ENCODE data around the gene MIA. TPM values are rescaled to one million over a fixed set of nuclear protein-coding genes. Genes with fewer than 3 reads are reported as not detected.
"Not testable (repeated sequence)": the region's sequence is repeated elsewhere in the genome, so short reads cannot be mapped to it uniquely, and the experiment has no call there.

Gene MIA
- total RNA-seq, 1 donor from 2014 or later = 1.2 TPM

DNA sequence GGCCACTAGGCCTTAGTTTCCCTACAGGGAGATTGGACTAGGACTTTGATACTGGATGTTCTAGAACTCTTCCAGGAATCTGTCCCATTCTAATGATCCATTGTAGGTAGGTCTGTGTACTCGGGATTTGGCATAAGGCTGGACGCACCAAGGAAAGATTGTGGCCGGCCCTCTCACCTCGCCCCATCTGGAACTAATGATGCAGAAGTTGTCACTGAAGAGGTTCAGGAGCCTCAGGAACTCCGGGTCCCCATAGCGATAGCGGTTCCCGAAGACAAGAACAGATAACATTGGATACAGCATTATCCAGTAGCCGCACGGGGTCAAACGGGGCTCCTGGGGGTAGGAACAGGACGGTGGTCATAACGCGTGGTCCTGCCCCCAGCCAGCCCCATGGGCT, 34.8 kb downstream of the MIA start:
- Mint-ChIP-seq H3K4me3 (peak overlapping the region; percentile 94), H3K4me1 (peaks cover 63% of the 10 kb centered on the region), H3K9me3 (no peaks in the 10 kb centered on the region), H3K36me3 (peaks cover 2% of the 10 kb centered on the region), H3K27ac (peak overlapping the region; percentile 64), H3K27me3 (ENCODE audit: low read depth) (no peaks in the 10 kb centered on the region)
- TF ChIP-seq, protein P1, sequence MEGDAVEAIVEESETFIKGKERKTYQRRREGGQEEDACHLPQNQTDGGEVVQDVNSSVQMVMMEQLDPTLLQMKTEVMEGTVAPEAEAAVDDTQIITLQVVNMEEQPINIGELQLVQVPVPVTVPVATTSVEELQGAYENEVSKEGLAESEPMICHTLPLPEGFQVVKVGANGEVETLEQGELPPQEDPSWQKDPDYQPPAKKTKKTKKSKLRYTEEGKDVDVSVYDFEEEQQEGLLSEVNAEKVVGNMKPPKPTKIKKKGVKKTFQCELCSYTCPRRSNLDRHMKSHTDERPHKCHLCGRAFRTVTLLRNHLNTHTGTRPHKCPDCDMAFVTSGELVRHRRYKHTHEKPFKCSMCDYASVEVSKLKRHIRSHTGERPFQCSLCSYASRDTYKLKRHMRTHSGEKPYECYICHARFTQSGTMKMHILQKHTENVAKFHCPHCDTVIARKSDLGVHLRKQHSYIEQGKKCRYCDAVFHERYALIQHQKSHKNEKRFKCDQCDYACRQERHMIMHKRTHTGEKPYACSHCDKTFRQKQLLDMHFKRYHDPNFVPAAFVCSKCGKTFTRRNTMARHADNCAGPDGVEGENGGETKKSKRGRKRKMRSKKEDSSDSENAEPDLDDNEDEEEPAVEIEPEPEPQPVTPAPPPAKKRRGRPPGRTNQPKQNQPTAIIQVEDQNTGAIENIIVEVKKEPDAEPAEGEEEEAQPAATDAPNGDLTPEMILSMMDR (IDR thresholded peaks at IDR 0.05; ENCODE audit: unreplicated experiment) = no peak
- no peak for DNase-seq (ENCODE audit: low spot score in 2 of 2, unreplicated experiment in 2 of 2)

DNA sequence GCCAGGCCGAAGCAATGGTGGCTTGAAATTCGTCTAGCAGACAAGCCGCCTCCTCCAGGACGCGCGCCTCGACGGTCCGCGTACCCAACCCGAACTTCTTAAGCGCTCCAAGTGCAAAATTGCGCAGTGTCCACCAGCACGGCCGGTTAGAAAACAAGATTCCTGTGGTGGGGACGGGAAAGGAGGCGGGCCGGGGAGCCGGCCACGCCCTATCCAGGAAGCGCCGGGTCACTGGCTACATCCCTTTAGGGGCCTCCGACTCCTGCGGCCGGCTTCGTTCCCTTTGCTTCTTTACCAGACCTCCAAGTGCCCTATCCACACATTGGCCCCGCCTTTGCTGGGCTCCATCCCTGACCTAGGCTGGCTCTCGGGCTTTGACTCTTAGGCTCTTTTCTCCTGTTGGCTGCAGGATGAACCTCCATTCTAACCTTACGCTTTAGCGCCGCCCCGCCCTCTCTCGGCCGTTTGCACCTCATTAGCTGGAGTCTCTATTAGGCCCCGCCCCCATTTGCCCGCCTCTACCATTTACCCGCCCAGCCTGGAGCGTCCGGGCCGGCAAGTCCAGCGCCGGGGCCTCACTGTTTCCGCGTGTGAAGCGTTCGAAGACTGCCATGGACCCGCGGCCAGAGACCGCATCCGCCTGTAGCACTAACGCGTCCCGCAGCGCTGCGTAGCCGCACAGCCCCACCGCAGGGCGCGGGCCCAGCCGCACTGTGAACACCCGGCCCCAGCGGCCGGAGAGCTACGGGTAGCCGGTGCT, 35.5 kb downstream of the MIA start:
- DNase-seq (ENCODE audit: low spot score in 2 of 2, unreplicated experiment in 2 of 2) = peak; percentile 58 to 79
- peaks cover 64% of the 10 kb centered on the region for H3K4me1 Mint-ChIP-seq
- not testable (repeated sequence) for H3K9me3 Mint-ChIP-seq

DNA sequence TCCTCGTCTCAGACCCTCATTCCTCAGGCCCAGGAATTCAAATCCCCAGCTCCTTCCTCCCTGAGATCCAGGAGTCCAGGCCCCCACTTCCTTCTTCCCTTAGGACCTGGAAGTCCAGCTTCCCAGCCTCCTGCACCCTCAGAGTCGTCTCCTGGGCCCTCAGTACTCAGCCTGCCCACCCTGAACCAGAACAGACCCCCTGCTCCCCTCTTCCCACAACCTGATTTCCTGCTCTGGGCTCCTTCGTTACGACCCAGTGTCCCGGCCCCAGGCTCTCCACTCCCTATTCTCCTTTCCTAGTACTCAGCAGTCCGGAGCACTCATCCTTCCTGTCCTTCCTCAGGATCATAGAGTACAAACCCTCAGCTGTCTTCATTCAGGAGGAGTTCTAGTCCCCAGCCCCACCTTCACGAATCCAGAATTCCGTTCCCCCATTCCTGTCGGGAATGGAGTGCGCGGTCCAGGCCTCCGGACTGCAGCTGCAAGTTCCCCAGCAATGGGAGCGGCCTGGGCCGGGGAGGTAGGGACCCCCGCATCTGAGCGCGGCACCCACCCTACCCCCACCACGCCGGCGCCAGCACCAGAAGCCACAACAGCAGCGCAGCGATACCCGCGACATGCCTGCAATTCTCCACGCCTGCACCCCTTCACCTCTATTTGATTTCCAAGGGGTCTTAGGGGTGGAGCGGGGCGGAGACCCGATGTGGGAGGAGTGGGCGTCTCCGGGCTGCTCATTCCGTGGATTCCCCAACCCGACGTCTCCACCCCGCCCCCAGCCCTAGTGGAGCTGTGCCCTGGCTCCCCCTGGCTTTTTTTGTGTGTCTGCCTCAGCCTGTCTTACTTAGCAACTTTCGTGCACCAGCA, 36.4 kb downstream of the MIA start:
- peak overlapping the region; percentile 96 for H3K27ac Mint-ChIP-seq

More for the DNA sequence above, 35.5 kb downstream of the MIA start:
- peak overlapping the region; percentile 94 for H3K4me3 Mint-ChIP-seq
- peak overlapping the region; percentile 96 for H3K27ac Mint-ChIP-seq
- H3K27me3 Mint-ChIP-seq (ENCODE audit: low read depth); H3K36me3 Mint-ChIP-seq: not testable (repeated sequence)

DNA sequence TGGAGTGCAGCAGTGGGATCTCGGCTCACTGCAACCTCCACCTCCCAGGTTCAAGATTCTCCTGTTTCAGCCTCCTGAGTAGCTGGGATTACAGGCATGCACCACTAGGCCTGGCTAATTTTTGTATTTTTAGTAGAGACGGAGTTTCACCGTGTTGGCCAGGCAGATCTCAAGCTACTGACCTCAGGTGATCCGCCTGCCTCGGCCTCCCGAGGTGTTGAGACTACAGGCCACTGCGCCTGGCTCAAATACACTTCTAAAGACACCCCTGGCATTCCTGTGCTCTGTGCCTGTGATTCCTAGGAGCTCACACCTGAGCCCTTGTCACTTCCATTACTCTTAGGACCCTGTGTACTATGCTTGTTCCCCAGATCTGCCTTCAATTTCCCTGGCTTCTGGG, 37.2 kb downstream of the MIA start:
- H3K4me3 Mint-ChIP-seq = peak overlapping the region; percentile 94
- H3K4me1 Mint-ChIP-seq = peaks cover 50% of the 10 kb centered on the region
- H3K27ac Mint-ChIP-seq = peak overlapping the region; percentile 96
- H3K9me3 Mint-ChIP-seq; DNase-seq (ENCODE audit: low spot score in 2 of 2, unreplicated experiment in 2 of 2); H3K27me3 Mint-ChIP-seq (ENCODE audit: low read depth); H3K36me3 Mint-ChIP-seq: not testable (repeated sequence)

More for the DNA sequence above, 36.4 kb downstream of the MIA start:
- peaks cover 3% of the 10 kb centered on the region for H3K27me3 Mint-ChIP-seq (ENCODE audit: low read depth)
- peaks cover 2% of the 10 kb centered on the region for H3K36me3 Mint-ChIP-seq
- H3K9me3 Mint-ChIP-seq = no peaks in the 10 kb centered on the region
- TF ChIP-seq, protein P1 (IDR thresholded peaks at IDR 0.05; ENCODE audit: unreplicated experiment) = no peak
- DNase-seq (ENCODE audit: low spot score in 2 of 2, unreplicated experiment in 2 of 2) = peak in 1 of 2 experiments; percentile 67
- H3K4me3 Mint-ChIP-seq = peak overlapping the region; percentile 94
- H3K4me1 Mint-ChIP-seq = peaks cover 57% of the 10 kb centered on the region

GRCh38 chr19:40813182-40813581, 37.9 kb downstream of the MIA start:
- Mint-ChIP-seq H3K4me1 (peaks cover 46% of the 10 kb centered on the region), H3K27me3 (ENCODE audit: low read depth) (peaks cover 3% of the 10 kb centered on the region), H3K4me3 (peak overlapping the region; percentile 94), H3K27ac (peak overlapping the region; percentile 96), H3K9me3 (no peaks in the 10 kb centered on the region), H3K36me3 (no peaks in the 10 kb centered on the region)
- DNase-seq (ENCODE audit: low spot score in 2 of 2, unreplicated experiment in 2 of 2) = no peak
- TF ChIP-seq, protein P1 (IDR thresholded peaks at IDR 0.05; ENCODE audit: unreplicated experiment) = no peak

- TF ChIP-seq, protein P1 (IDR thresholded peaks at IDR 0.05; ENCODE audit: unreplicated experiment) = no peak
- DNase-seq (ENCODE audit: low spot score in 2 of 2, unreplicated experiment in 2 of 2) = no peak
- Mint-ChIP-seq H3K27me3 (ENCODE audit: low read depth) (peaks cover 3% of the 10 kb centered on the region), H3K4me3 (no peak overlapping the region), H3K9me3 (no peaks in the 10 kb centered on the region), H3K27ac (peak overlapping the region; percentile 64), H3K36me3 (no peaks in the 10 kb centered on the region), H3K4me1 (peaks cover 49% of the 10 kb centered on the region)
Measured at GRCh38 chr19:40815223-40815622, 39.9 kb downstream of the MIA start.

DNA sequence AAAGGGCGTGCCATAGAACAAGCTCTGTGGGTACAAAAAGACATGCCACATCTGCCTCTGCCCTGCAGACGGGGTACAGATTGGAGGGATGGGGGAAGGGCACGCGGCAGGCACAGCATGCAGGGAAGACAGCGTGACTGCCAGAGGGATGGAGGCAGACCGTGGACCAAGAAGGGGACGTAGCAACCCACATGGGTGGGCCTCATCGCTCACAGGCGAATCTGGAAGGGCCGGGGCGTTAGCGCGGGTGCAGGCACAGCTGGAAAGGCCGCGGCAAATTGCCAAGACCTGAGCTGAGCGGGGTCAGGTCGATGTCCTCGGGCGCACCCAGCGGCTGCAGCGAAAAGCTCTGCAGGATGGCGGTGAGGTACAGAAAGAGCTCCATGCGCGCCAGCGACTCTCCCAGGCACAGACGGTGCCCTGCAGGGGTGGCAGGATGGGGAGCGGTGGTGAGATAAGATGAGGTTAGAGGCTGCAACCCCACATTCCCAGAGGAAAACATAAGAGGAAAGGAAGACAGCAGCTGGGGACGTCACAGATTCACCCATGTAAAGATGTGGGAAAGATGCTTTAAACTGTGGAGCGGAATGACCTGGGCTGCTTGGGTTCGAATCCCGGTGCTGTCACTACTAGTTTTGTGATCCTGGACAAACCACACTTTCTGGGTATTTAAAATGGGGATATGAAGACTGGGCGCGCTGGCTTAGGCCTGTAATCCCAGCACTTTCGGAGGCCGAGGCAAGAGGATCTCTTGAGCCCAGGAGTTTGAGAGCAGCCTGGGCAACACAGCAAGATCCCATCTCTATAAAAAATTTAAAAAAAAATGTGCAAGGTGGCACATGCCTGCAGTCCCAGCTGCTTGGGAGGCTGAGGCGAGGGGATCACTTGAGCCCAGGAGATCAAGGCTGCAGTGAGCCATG, 43.4 kb downstream of the MIA start:
- Mint-ChIP-seq H3K4me3 (peak overlapping the region; percentile 38), H3K4me1 (peaks cover 40% of the 10 kb centered on the region), H3K27ac (peak overlapping the region; percentile 17)
- DNase-seq (ENCODE audit: low spot score in 2 of 2, unreplicated experiment in 2 of 2) = peak in 1 of 2 experiments; percentile 72
- not testable (repeated sequence) for H3K36me3 Mint-ChIP-seq; H3K9me3 Mint-ChIP-seq; H3K27me3 Mint-ChIP-seq (ENCODE audit: low read depth)

All from mesothelial cell of epicardium (in vitro differentiated cells).